ENCODE data around the gene TULP4.

TULP4 gene

GRCh38 chr6:158452191-158452590 is 139.9 kb downstream of the TULP4 start:
- H3K4me3 ChIP-seq (ENCODE audit: low read depth, low read length) = no peak overlapping the region
- DNase-seq (ENCODE audit: low read depth) = no peak
- no peak for TF ChIP-seq CTCF (IDR thresholded peaks at IDR 0.05; ENCODE audit: low read depth, low read length, missing control alignments)
- in situ Hi-C loops (cut with HindIII; ENCODE audit: low sequenced_read_pairs) = no loop called here

GRCh38 chr6:158457131-158457530 is 144.9 kb downstream of the TULP4 start:
- DNase-seq (ENCODE audit: low read depth) = no peak
- in situ Hi-C loops (cut with HindIII; ENCODE audit: low sequenced_read_pairs) = no loop called here
- no peak overlapping the region for H3K4me3 ChIP-seq (ENCODE audit: low read depth, low read length)
- no peak for TF ChIP-seq CTCF (IDR thresholded peaks at IDR 0.05; ENCODE audit: low read depth, low read length, missing control alignments)

- TF ChIP-seq CTCF (IDR thresholded peaks at IDR 0.05; ENCODE audit: low read depth, low read length, missing control alignments) = no peak
- no peak overlapping the region for H3K4me3 ChIP-seq (ENCODE audit: low read depth, low read length)
- in situ Hi-C loops (cut with HindIII; ENCODE audit: low sequenced_read_pairs) = no loop called here
- no peak for DNase-seq (ENCODE audit: low read depth)
These were observed 145.5 kb downstream of the TULP4 start for GRCh38 chr6:158457616-158458278.

GRCh38 chr6:158459726-158460125 is 147.5 kb downstream of the TULP4 start:
- no peak for DNase-seq (ENCODE audit: low read depth)
- in situ Hi-C loops (cut with HindIII; ENCODE audit: low sequenced_read_pairs) = no loop called here
- no peak overlapping the region for H3K4me3 ChIP-seq (ENCODE audit: low read depth, low read length)
- no peak for TF ChIP-seq CTCF (IDR thresholded peaks at IDR 0.05; ENCODE audit: low read depth, low read length, missing control alignments)

GRCh38 chr6:158460602-158461169 is 148.4 kb downstream of the TULP4 start:
- peak; percentile 51 for DNase-seq (ENCODE audit: low read depth)
- no peak overlapping the region for H3K4me3 ChIP-seq (ENCODE audit: low read depth, low read length)
- in situ Hi-C loops (cut with HindIII; ENCODE audit: low sequenced_read_pairs) = no loop called here
- no peak for TF ChIP-seq CTCF (IDR thresholded peaks at IDR 0.05; ENCODE audit: low read depth, low read length, missing control alignments)

GRCh38 chr6:158461954-158462353 is 149.7 kb downstream of the TULP4 start:
- H3K4me3 ChIP-seq (ENCODE audit: low read depth, low read length) = no peak overlapping the region
- TF ChIP-seq CTCF (IDR thresholded peaks at IDR 0.05; ENCODE audit: low read depth, low read length, missing control alignments) = no peak
- DNase-seq (ENCODE audit: low read depth) = no peak
- in situ Hi-C loops (cut with HindIII; ENCODE audit: low sequenced_read_pairs) = no loop called here

All from astrocyte of the cerebellum (primary cell).